WTC11 (cell line): ENCODE results near the gene R3HDM4. TPM values are rescaled to one million over a fixed set of nuclear protein-coding genes. Genes with fewer than 3 reads are reported as not detected.

Experiments used
- ATAC-seq: fragments of 200-7000 bp; cut with Tn5 transposase; 2 replicates; pipeline ENCODE4 v1.10.0; 2021; ENCODE audit warnings: mild to moderate bottlenecking, moderate library complexity
- CTCF ChIA-PET: fragments of 300-600 bp; sonication (Branson Sonifier 250); formaldehyde crosslinking; loops from one replicate; lab custom pipeline; 2021; ENCODE audit warnings: antibody characterized with exemption; lab: Charles Lee
- POLR2A ChIA-PET: fragments of 350-600 bp; sonication (Branson Sonifier 250); formaldehyde crosslinking; loops from one replicate; lab custom pipeline; 2021; ENCODE audit warnings: antibody characterized with exemption; lab: Charles Lee
- DNase-seq: peaks from one replicate; pipeline ENCODE4 v3.0.0; 2021; ENCODE audit warnings: low spot score
- H3K27ac Mint-ChIP-seq: 2 replicates; pipeline ENCODE4 v1.8.0; 2021; ENCODE audit warnings: mixed read lengths
- H3K27me3 Mint-ChIP-seq: 2 replicates; pipeline ENCODE4 v1.8.0; 2021; ENCODE audit warnings: low read depth, mild to moderate bottlenecking, moderate library complexity, mixed read lengths
- H3K36me3 Mint-ChIP-seq: 2 replicates; pipeline ENCODE4 v1.8.0; 2021; ENCODE audit warnings: mixed read lengths
- H3K4me1 Mint-ChIP-seq: 2 replicates; pipeline ENCODE4 v1.8.0; 2022; ENCODE audit warnings: mixed read lengths
- H3K4me3 Mint-ChIP-seq: 2 replicates; pipeline ENCODE4 v1.8.0; 2021; ENCODE audit warnings: mild to moderate bottlenecking, moderate library complexity, mixed read lengths
- H3K9me3 Mint-ChIP-seq: 2 replicates; pipeline ENCODE4 v1.8.0; 2021; ENCODE audit warnings: mixed read lengths
- ATF2 ChIP-seq: sonication (generic); formaldehyde crosslinking; IDR thresholded peaks from 2 replicates; pipeline ENCODE4 v1.8.1; 2022; ENCODE audit warnings: low read depth, missing genetic modification reagents, borderline replicate concordance
- CBFB ChIP-seq: sonication (generic); formaldehyde crosslinking; IDR thresholded peaks from 2 replicates; pipeline ENCODE4 v1.8.1; 2022; ENCODE audit warnings: mild to moderate bottlenecking, low read depth, missing genetic modification reagents
- CREB1 ChIP-seq: sonication (generic); formaldehyde crosslinking; IDR thresholded peaks from 2 replicates; pipeline ENCODE4 v1.8.0; 2023; ENCODE audit warnings: mild to moderate bottlenecking, missing genetic modification reagents
- ERG ChIP-seq: fragments of 250-450 bp; sonication (Bioruptor Pico); IDR thresholded peaks from 2 replicates; pipeline ENCODE4 v1.8.0; 2021; ENCODE audit warnings: mild to moderate bottlenecking
- FOXK1 ChIP-seq: sonication (generic); formaldehyde crosslinking; IDR thresholded peaks from 2 replicates; pipeline ENCODE4 v1.8.0; 2022; ENCODE audit warnings: mild to moderate bottlenecking, moderate library complexity, missing genetic modification reagents
- FOXP4 ChIP-seq: sonication (generic); formaldehyde crosslinking; IDR thresholded peaks from 2 replicates; pipeline ENCODE4 v1.8.0; 2022; ENCODE audit warnings: mild to moderate bottlenecking, missing genetic modification reagents
- HMGXB4 ChIP-seq: sonication (generic); formaldehyde crosslinking; IDR thresholded peaks from 2 replicates; pipeline ENCODE4 v1.8.1; 2023; ENCODE audit warnings: mild to moderate bottlenecking, moderate library complexity, missing genetic modification reagents
- MAX ChIP-seq: sonication (generic); formaldehyde crosslinking; IDR thresholded peaks from 2 replicates; pipeline ENCODE4 v1.8.0; 2022; ENCODE audit warnings: mild to moderate bottlenecking, missing genetic modification reagents
- MLX ChIP-seq: sonication (generic); formaldehyde crosslinking; IDR thresholded peaks from 2 replicates; pipeline ENCODE4 v1.8.1; 2023; ENCODE audit warnings: mild to moderate bottlenecking, missing genetic modification reagents, moderate library complexity
- MYBL2 ChIP-seq: sonication (generic); formaldehyde crosslinking; IDR thresholded peaks from 2 replicates; pipeline ENCODE4 v1.8.1; 2023; ENCODE audit warnings: mild to moderate bottlenecking, moderate library complexity, missing genetic modification reagents
- NR1H2 ChIP-seq: sonication (generic); formaldehyde crosslinking; IDR thresholded peaks from 2 replicates; pipeline ENCODE4 v1.9.0; 2021; ENCODE audit warnings: mild to moderate bottlenecking, moderate library complexity, missing genetic modification reagents
- SMAD3 ChIP-seq: sonication (generic); formaldehyde crosslinking; IDR thresholded peaks from 2 replicates; pipeline ENCODE4 v1.8.0; 2022; ENCODE audit warnings: missing genetic modification reagents, mild to moderate bottlenecking, borderline replicate concordance
- TEAD1 ChIP-seq: sonication (generic); formaldehyde crosslinking; IDR thresholded peaks from 2 replicates; pipeline ENCODE4 v1.8.0; 2022; ENCODE audit warnings: mild to moderate bottlenecking, missing genetic modification reagents
- TEAD4 ChIP-seq: sonication (generic); formaldehyde crosslinking; IDR thresholded peaks from 2 replicates; pipeline ENCODE4 v1.8.0; 2022; ENCODE audit warnings: mild to moderate bottlenecking, missing genetic modification reagents
- TP53 ChIP-seq: sonication (generic); formaldehyde crosslinking; IDR thresholded peaks from 2 replicates; pipeline ENCODE4 v1.8.1; 2023; ENCODE audit warnings: mild to moderate bottlenecking, missing genetic modification reagents
- ZNF219 ChIP-seq: sonication (generic); formaldehyde crosslinking; IDR thresholded peaks from 2 replicates; pipeline ENCODE4 v1.8.0; 2023; ENCODE audit warnings: missing genetic modification reagents, mild to moderate bottlenecking, borderline replicate concordance
- ZNF416 ChIP-seq: fragments of 250-450 bp; sonication (Bioruptor Pico); IDR thresholded peaks from 2 replicates; pipeline ENCODE4 v1.9.0; 2021; ENCODE audit warnings: mild to moderate bottlenecking, inconsistent platforms
- ZNF423 ChIP-seq: fragments of 250-450 bp; sonication (Bioruptor Pico); IDR thresholded peaks from 2 replicates; pipeline ENCODE4 v2.1.2; 2022; ENCODE audit warnings: mild to moderate bottlenecking, moderate library complexity
- ZSCAN18 ChIP-seq: fragments of 250-450 bp; sonication (Bioruptor Pico); IDR thresholded peaks from 2 replicates; pipeline ENCODE4 v2.1.2; 2022; ENCODE audit warnings: mild to moderate bottlenecking, moderate library complexity
- total RNA-seq: library from RNA; stranded (reverse); gene quantifications from 3 replicates; pipeline ENCODE4 v1.2.3, GENCODE V29; 2021
- TF ChIP-seq, protein P1 (sequence below): sonication (generic); formaldehyde crosslinking; IDR thresholded peaks from 2 replicates; pipeline ENCODE4 v1.8.0; 2022; ENCODE audit warnings: mild to moderate bottlenecking, missing genetic modification reagents
- TF ChIP-seq, protein P2 (sequence below): sonication (generic); formaldehyde crosslinking; IDR thresholded peaks from 2 replicates; pipeline ENCODE4 v1.8.1; 2023; ENCODE audit warnings: mild to moderate bottlenecking, missing genetic modification reagents

R3HDM4 gene
- total RNA-seq, 1 experiment from 2014 or later: 99.5 TPM

DNA sequence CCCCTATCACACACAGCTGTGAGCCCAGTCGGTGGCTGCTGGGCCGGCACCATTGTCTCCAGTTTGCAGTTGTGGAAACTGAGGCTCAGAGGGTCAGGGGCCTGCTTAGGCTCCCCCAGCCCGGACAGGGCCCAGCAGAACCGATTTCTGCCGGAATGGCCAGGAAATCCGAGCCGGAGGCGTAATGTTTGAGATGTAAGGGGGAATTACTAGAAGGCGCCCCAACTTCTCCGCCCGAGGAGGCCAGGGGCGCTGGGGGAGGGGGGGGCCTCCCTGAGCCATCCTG, 5.1 kb upstream of the R3HDM4 start (continued):
- TF ChIP-seq ZSCAN18 (CRISPR knock-in tag): no peak
- TF ChIP-seq TP53 (CRISPR knock-in tag): no peak
- no peak for TF ChIP-seq ATF2 (CRISPR knock-in tag)
- TF ChIP-seq SMAD3 (CRISPR knock-in tag): no peak
- TF ChIP-seq MYBL2 (CRISPR knock-in tag): no peak
- no peak for TF ChIP-seq CBFB (CRISPR knock-in tag)
- TF ChIP-seq FOXK1 (CRISPR knock-in tag): no peak

DNA sequence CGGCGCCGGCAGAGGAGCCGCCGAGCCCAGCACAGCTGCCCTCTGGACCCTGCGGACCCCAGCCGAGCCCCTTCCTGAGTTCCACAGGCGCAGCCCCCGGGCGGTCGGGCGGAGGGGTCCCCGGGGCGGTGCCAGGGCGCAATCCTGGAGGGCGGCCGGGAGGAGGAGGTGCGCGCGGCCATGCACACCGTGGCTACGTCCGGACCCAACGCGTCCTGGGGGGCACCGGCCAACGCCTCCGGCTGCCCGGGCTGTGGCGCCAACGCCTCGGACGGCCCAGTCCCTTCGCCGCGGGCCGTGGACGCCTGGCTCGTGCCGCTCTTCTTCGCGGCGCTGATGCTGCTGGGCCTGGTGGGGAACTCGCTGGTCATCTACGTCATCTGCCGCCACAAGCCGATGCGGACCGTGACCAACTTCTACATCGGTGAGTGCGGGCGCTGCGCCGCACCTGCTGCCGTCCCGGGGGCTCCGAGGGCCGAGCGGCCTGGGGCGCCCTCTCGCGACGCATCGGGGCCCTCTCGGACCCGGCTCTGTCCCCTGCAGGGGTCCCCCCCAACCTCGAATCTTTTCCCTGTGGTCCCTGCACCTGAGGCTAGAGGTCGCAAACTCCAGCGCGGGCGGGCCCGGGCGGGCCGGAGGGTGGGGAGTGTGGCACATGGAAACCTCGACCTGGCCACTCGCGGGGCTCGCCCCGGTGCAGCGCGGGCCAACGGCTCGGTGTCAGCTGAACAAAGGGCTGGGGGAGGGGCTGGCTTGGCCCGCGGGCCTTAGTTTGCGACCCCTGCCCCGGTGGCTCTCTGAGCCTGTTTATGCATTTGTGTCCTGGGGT, 4.5 kb upstream of the R3HDM4 start, which contains the start of gene KISS1R:
TSS of gene KISS1R (plus strand) at position 11 of the 829 bp plus-strand sequence. CDS start at position 181, 170 bp downstream.
- Mint-ChIP-seq H3K27me3 (peaks cover 76% of the 10 kb centered on the region), H3K27ac (no peak within 1 kb of the TSS), H3K36me3 (no peaks in the 10 kb centered on the region), H3K9me3 (no peaks in the 10 kb centered on the region), H3K4me3 (peak within 1 kb of the TSS; percentile 75), H3K4me1 (peaks cover 5% of the 10 kb centered on the region)
- ATAC-seq (peak; percentile 55), DNase-seq (peak; percentile 87)
- CTCF ChIA-PET: interaction anchor here (1.1 to 2.8 kb wide), 7 partner anchors 46 to 183 kb away, joined by 3 to 18 read pairs (median 9); no protein-coding TSS in a partner anchor
- POLR2A ChIA-PET: no interaction called here
- TF ChIP-seq TEAD1 (CRISPR knock-in tag): peak; percentile 60; the same call in 1 of the 2 replicates
- TF ChIP-seq ZNF416 (CRISPR knock-in tag): no peak
- no peak for TF ChIP-seq MLX (CRISPR knock-in tag)
- 0 out of 2 replicates have a peak, but pooled peaks have one; percentile 9 for TF ChIP-seq FOXP4 (CRISPR knock-in tag)
- TF ChIP-seq NR1H2 (CRISPR knock-in tag): no peak
- no peak for TF ChIP-seq TEAD4
- no peak for TF ChIP-seq ZSCAN18 (CRISPR knock-in tag)
- no peak for TF ChIP-seq ZNF219
- TF ChIP-seq, protein P1, sequence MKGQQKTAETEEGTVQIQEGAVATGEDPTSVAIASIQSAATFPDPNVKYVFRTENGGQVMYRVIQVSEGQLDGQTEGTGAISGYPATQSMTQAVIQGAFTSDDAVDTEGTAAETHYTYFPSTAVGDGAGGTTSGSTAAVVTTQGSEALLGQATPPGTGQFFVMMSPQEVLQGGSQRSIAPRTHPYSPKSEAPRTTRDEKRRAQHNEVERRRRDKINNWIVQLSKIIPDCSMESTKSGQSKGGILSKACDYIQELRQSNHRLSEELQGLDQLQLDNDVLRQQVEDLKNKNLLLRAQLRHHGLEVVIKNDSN (CRISPR knock-in tag): no peak
- TF ChIP-seq MYBL2 (CRISPR knock-in tag): 0 out of 2 replicates have a peak, but pooled peaks have one; percentile 15
- no peak for TF ChIP-seq ERG (CRISPR knock-in tag)
- peak; percentile 76 for TF ChIP-seq FOXK1 (CRISPR knock-in tag)
- TF ChIP-seq HMGXB4 (CRISPR knock-in tag): peak; percentile 99
- peak; percentile 80; the same call in 1 of the 2 replicates for TF ChIP-seq CREB1 (CRISPR knock-in tag)
- TF ChIP-seq, protein P2, sequence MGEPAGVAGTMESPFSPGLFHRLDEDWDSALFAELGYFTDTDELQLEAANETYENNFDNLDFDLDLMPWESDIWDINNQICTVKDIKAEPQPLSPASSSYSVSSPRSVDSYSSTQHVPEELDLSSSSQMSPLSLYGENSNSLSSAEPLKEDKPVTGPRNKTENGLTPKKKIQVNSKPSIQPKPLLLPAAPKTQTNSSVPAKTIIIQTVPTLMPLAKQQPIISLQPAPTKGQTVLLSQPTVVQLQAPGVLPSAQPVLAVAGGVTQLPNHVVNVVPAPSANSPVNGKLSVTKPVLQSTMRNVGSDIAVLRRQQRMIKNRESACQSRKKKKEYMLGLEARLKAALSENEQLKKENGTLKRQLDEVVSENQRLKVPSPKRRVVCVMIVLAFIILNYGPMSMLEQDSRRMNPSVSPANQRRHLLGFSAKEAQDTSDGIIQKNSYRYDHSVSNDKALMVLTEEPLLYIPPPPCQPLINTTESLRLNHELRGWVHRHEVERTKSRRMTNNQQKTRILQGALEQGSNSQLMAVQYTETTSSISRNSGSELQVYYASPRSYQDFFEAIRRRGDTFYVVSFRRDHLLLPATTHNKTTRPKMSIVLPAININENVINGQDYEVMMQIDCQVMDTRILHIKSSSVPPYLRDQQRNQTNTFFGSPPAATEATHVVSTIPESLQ (CRISPR knock-in tag): no peak
- peak; percentile 16 for TF ChIP-seq ZNF423 (CRISPR knock-in tag)
- TF ChIP-seq MAX: peak; percentile 79
